Neuron (in vitro differentiated cells): ENCODE results near the gene IFT27.

ENCODE experiments used
- H2AFZ ChIP-seq: one replicate; pipeline ENCODE4 v1.6.1; 2013; ENCODE audit warnings: low read depth, mild to moderate bottlenecking, inconsistent platforms, low read length, moderate library complexity
- H3K27me3 ChIP-seq: one replicate; pipeline ENCODE4 v1.6.1; 2013; ENCODE audit warnings: low read length; ENCODE audit not compliant: insufficient read depth
- H3K36me3 ChIP-seq: one replicate; pipeline ENCODE4 v1.6.1; 2013; ENCODE audit warnings: low read length; ENCODE audit not compliant: insufficient read depth
- H3K4me1 ChIP-seq: one replicate; pipeline ENCODE4 v1.6.1; 2013; ENCODE audit warnings: low read length; ENCODE audit not compliant: insufficient read depth
- H3K4me3 ChIP-seq: 2 replicates; pipeline ENCODE4 v1.5.1; 2013; ENCODE audit warnings: mild to moderate bottlenecking, low read length, moderate library complexity
- H3K9me3 ChIP-seq: one replicate; pipeline ENCODE4 v1.6.1; 2013; ENCODE audit warnings: low read length

IFT27 gene

GRCh38 chr22:36768616-36769015, 7.3 kb downstream of the IFT27 start:
- H3K36me3 ChIP-seq, result peaks cover 33% of the 10 kb centered on the region
- H2AFZ ChIP-seq, result no peak overlapping the region
- H3K4me1 ChIP-seq, result no peaks in the 10 kb centered on the region
- no peaks in the 10 kb centered on the region for H3K27me3 ChIP-seq
- H3K4me3 ChIP-seq, result no peak overlapping the region
- peaks cover under 1% of the 10 kb centered on the region for H3K9me3 ChIP-seq

GRCh38 chr22:36768141-36768540, 7.8 kb downstream of the IFT27 start:
- H3K36me3 ChIP-seq, result peaks cover 37% of the 10 kb centered on the region
- H3K4me1 ChIP-seq, result no peaks in the 10 kb centered on the region
- H2AFZ ChIP-seq, result no peak overlapping the region
- no peaks in the 10 kb centered on the region for H3K27me3 ChIP-seq
- H3K4me3 ChIP-seq, result no peak overlapping the region
- peaks cover 3% of the 10 kb centered on the region for H3K9me3 ChIP-seq

- no peaks in the 10 kb centered on the region for H3K4me1 ChIP-seq
- H2AFZ ChIP-seq, result no peak overlapping the region
- H3K36me3 ChIP-seq, result peaks cover 47% of the 10 kb centered on the region
- H3K9me3 ChIP-seq, result peaks cover 3% of the 10 kb centered on the region
- H3K4me3 ChIP-seq, result no peak overlapping the region
- H3K27me3 ChIP-seq, result no peaks in the 10 kb centered on the region
Observed at GRCh38 chr22:36767035-36767775, 8.7 kb downstream of the IFT27 start.

- H3K4me1 ChIP-seq, result no peaks in the 10 kb centered on the region
- no peak overlapping the region for H2AFZ ChIP-seq
- H3K9me3 ChIP-seq, result peaks cover 3% of the 10 kb centered on the region
- no peak overlapping the region for H3K4me3 ChIP-seq
- H3K27me3 ChIP-seq, result no peaks in the 10 kb centered on the region
- peaks cover 57% of the 10 kb centered on the region for H3K36me3 ChIP-seq
Observed at GRCh38 chr22:36765943-36766450, 9.9 kb downstream of the IFT27 start.

GRCh38 chr22:36765131-36765942, 10.6 kb downstream of the IFT27 start:
- H2AFZ ChIP-seq, result no peak overlapping the region
- peaks cover 3% of the 10 kb centered on the region for H3K9me3 ChIP-seq
- no peaks in the 10 kb centered on the region for H3K27me3 ChIP-seq
- no peaks in the 10 kb centered on the region for H3K4me1 ChIP-seq
- peaks cover 64% of the 10 kb centered on the region for H3K36me3 ChIP-seq
- H3K4me3 ChIP-seq, result no peak overlapping the region

- no peaks in the 10 kb centered on the region for H3K27me3 ChIP-seq
- no peaks in the 10 kb centered on the region for H3K4me1 ChIP-seq
- no peak overlapping the region for H3K4me3 ChIP-seq
- peaks cover 3% of the 10 kb centered on the region for H3K9me3 ChIP-seq
- no peak overlapping the region for H2AFZ ChIP-seq
- peaks cover 64% of the 10 kb centered on the region for H3K36me3 ChIP-seq
Observed at GRCh38 chr22:36764641-36765040, 11.3 kb downstream of the IFT27 start.

GRCh38 chr22:36764060-36764459, 11.9 kb downstream of the IFT27 start:
- Histone ChIP-seq H3K36me3 (peaks cover 64% of the 10 kb centered on the region), H3K4me3 (no peak overlapping the region), H2AFZ (no peak overlapping the region), H3K27me3 (no peaks in the 10 kb centered on the region), H3K9me3 (peaks cover 3% of the 10 kb centered on the region), H3K4me1 (no peaks in the 10 kb centered on the region)

- no peak overlapping the region for H2AFZ ChIP-seq
Observed at GRCh38 chr22:36763576-36763975, 12.3 kb downstream of the IFT27 start.

GRCh38 chr22:36762687-36763260, 13.1 kb downstream of the IFT27 start:
- no peak overlapping the region for H2AFZ ChIP-seq
- peaks cover 64% of the 10 kb centered on the region for H3K36me3 ChIP-seq
- H3K27me3 ChIP-seq, result no peaks in the 10 kb centered on the region
- peaks cover 3% of the 10 kb centered on the region for H3K9me3 ChIP-seq
- H3K4me1 ChIP-seq, result no peaks in the 10 kb centered on the region
- H3K4me3 ChIP-seq, result no peak overlapping the region

More at GRCh38 chr22:36763576-36763975, 12.3 kb downstream of the IFT27 start:
- Histone ChIP-seq H3K36me3 (peaks cover 64% of the 10 kb centered on the region), H3K9me3 (peaks cover 3% of the 10 kb centered on the region), H3K4me3 (no peak overlapping the region), H3K4me1 (no peaks in the 10 kb centered on the region), H3K27me3 (no peaks in the 10 kb centered on the region)

- H2AFZ ChIP-seq, result no peak overlapping the region
- H3K4me1 ChIP-seq, result no peaks in the 10 kb centered on the region
- H3K27me3 ChIP-seq, result no peaks in the 10 kb centered on the region
- H3K9me3 ChIP-seq, result peaks cover 3% of the 10 kb centered on the region
- H3K4me3 ChIP-seq, result no peak overlapping the region
- H3K36me3 ChIP-seq, result peaks cover 57% of the 10 kb centered on the region
Observed at GRCh38 chr22:36761553-36762240, 14.2 kb downstream of the IFT27 start.

- Histone ChIP-seq H3K27me3 (no peaks in the 10 kb centered on the region), H3K4me1 (no peaks in the 10 kb centered on the region), H3K36me3 (peaks cover 53% of the 10 kb centered on the region), H3K9me3 (peaks cover 3% of the 10 kb centered on the region), H3K4me3 (no peak overlapping the region), H2AFZ (no peak overlapping the region)
Observed at GRCh38 chr22:36760786-36761185, 15.1 kb downstream of the IFT27 start.

GRCh38 chr22:36759481-36760159, 16.3 kb downstream of the IFT27 start:
- Histone ChIP-seq H2AFZ (no peak overlapping the region), H3K4me3 (no peak overlapping the region), H3K4me1 (no peaks in the 10 kb centered on the region), H3K27me3 (no peaks in the 10 kb centered on the region), H3K36me3 (peaks cover 41% of the 10 kb centered on the region), H3K9me3 (peaks cover 3% of the 10 kb centered on the region)
